Aorta (tissue), 5 donors: ENCODE measurements around the gene NAALADL2. TPM values are rescaled to one million over a fixed set of nuclear protein-coding genes. Genes with fewer than 3 reads are reported as not detected.
"Not testable (repeated sequence)": the region's sequence is repeated elsewhere in the genome, so short reads cannot be mapped to it uniquely, and the experiment has no call there.

Experiments used
- ATAC-seq: fragments of 200-7000 bp; cut with Tn5 transposase; one replicate; pipeline ENCODE4 v1.9.1; 2022; ENCODE audit warnings: moderate library complexity; ENCODE audit not compliant: low FRiP score
- DNase-seq, 2 donors: peaks; one replicate each; pipeline ENCODE4 v3.0.0-alpha.2; 2020
- H3K27ac ChIP-seq, 2 donors: one replicate each; pipeline ENCODE4 v1.5.1; 2013; ENCODE audit warnings: low read length in 2 of 2, mild to moderate bottlenecking in 2 of 2, moderate library complexity in 2 of 2, control low read depth in 1 of 2, inconsistent platforms in 1 of 2, low read depth in 1 of 2
- H3K27me3 ChIP-seq, 2 donors: one replicate each; pipeline ENCODE4 v1.6.1; 2013; ENCODE audit warnings: control low read depth in 1 of 2, low read length in 1 of 2, mild to moderate bottlenecking in 1 of 2, moderate library complexity in 1 of 2; ENCODE audit not compliant: insufficient read depth in 2 of 2, control insufficient read depth in 1 of 2
- H3K36me3 ChIP-seq, 2 donors: one replicate each; pipeline ENCODE4 v1.6.1; 2013; ENCODE audit warnings: control low read depth in 1 of 2, low read length in 1 of 2, mild to moderate bottlenecking in 1 of 2; ENCODE audit not compliant: insufficient read depth in 2 of 2, control insufficient read depth in 1 of 2
- H3K4me1 ChIP-seq, 2 donors: one replicate each; pipeline ENCODE4 v1.6.1; 2013; ENCODE audit warnings: low read length in 2 of 2, control low read depth in 1 of 2, mild to moderate bottlenecking in 1 of 2, moderate library complexity in 1 of 2; ENCODE audit not compliant: insufficient read depth in 2 of 2, control insufficient read depth in 1 of 2
- H3K4me3 ChIP-seq, 2 donors: one replicate each; pipeline ENCODE4 v1.5.1; 2013; ENCODE audit warnings: low read length in 2 of 2, control low read depth in 1 of 2, mild to moderate bottlenecking in 1 of 2
- H3K9me3 ChIP-seq: one replicate; pipeline ENCODE4 v1.6.1; 2013; ENCODE audit warnings: mild to moderate bottlenecking, low read length; ENCODE audit not compliant: control insufficient read depth
- WGBS, 2 donors: extraction: QIAGEN DNeasy Blood & Tissue Kit; methylation state at CpG; one replicate each; pipeline ENCODE4 v1.1.7; 2013; 5-methylcytosine and 5-hydroxymethylcytosine counted together
- intact Hi-C, 2 donors: fragments of 100-400 bp; cut with DNase I; formaldehyde crosslinking; loops; one replicate each; pipeline versions ENCODE4 v1.14.2 to v1.15.0; 2022
- polyA plus RNA-seq, 2 donors: library from polyadenylated mRNA; stranded (reverse); fragments of 200-250 nt; gene quantifications; one replicate each; pipeline ENCODE4 v1.2.3, GENCODE V29; 2013
- total RNA-seq, 2 donors: library from RNA; stranded (reverse); fragmentation: NEBNext Ultra II Directional; extraction: Animal tissue kit (Norgen Biotek cat#: 25700); gene quantifications; one replicate each; pipeline ENCODE4 v1.2.1, GENCODE V29; 2021
- donor health status: healthy with polysubstance abuse.
- donor health status: Bipolar disorder and iron deficiency.
- donor health status: DM: no; HTN: no; CAD: no.
- donor health status: DM: no; HTN: no; CAD: no.
- donor health status: DM: yes; HTN: yes; CAD: no.

NAALADL2 gene
- total and polyA plus RNA-seq, 4 donors: 4.3 to 29.8 (median 11.9) TPM

DNA sequence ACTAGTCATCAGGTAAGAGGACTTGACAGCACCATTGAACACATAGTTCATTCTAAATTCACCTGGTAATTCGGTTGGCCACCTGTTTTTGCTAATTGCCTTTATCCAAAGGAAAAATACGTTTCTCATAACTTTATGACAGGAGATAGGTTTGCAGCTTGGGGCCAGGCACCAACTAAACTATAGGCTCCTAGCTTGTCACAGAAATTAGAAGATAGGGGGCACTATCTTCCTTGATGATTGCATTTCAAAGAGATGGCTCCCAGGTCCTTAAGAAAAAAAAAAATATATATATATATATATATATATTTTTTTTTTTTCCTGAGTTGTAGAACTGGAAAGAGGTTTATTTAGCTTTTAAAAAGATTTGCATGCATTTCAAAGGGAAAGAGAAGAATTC is 563.6 kb downstream of the NAALADL2 start:
- H3K4me1 ChIP-seq: no peaks in the 10 kb centered on the region
- ATAC-seq: no peak
- H3K9me3 ChIP-seq: no peaks in the 10 kb centered on the region
- no peak for DNase-seq
- H3K36me3 ChIP-seq: no peaks in the 10 kb centered on the region
- intact Hi-C loops: no loop called here
- no peak overlapping the region for H3K27ac ChIP-seq
- 97 to 98% methylated on average over 2 of the region's 2 CpGs for WGBS, 2 donors
- H3K4me3 ChIP-seq: no peak overlapping the region
- H3K27me3 ChIP-seq: no peaks in the 10 kb centered on the region

DNA sequence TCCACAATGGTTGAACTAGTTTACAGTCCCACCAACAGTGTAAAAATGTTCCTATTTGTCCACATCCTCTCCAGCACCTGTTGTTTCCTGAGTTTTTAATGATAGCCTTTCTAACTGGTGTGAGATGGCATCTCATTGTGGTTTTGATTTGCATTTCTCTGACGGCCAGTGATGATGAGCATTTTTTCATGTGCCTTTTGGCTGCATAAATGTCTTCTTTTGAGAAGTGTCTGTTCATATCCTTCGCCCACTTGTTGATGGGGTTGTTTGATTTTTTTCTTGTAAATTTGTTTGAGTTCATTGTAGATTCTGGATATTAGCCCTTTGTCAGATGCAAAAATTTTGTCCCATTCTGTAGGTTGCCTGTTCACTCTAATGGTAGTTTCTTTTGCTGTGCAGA is 564.7 kb downstream of the NAALADL2 start:
- H3K36me3 ChIP-seq, intact Hi-C loops, H3K9me3 ChIP-seq, DNase-seq, H3K4me3 ChIP-seq, ATAC-seq, H3K4me1 ChIP-seq, H3K27ac ChIP-seq, H3K27me3 ChIP-seq: not testable (repeated sequence)
- 97 to 100% methylated on average over 2 of the region's 2 CpGs for WGBS, 2 donors

DNA sequence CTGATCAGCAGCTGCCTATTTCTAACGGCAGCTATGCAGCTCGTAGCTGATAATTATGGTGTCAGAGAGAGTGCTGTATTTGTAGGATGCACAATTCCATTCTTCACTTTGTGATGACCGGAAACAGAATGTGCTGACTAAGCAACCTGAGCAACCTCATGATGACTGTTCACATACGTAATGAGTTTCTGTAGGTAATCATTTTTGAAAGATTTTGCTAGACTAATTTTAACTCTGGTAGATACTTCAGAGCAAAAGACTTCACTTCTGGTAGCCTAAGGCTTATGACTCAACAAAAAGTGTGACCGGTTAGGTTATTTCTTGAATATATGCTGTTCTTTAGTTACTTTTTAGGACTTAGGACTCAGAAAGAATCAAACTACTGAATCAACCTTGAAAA is 567.7 kb downstream of the NAALADL2 start:
- ATAC-seq (no peak), DNase-seq (no peak)
- Histone ChIP-seq H3K36me3 (no peaks in the 10 kb centered on the region), H3K27ac (no peak overlapping the region), H3K27me3 (no peaks in the 10 kb centered on the region), H3K4me1 (peaks cover 0 to 2% of the 10 kb centered on the region in 2 donors), H3K9me3 (no peaks in the 10 kb centered on the region), H3K4me3 (no peak overlapping the region)
- intact Hi-C loops: no loop called here
- 89 to 92% methylated on average over 5 of the region's 5 CpGs for WGBS, 2 donors

DNA sequence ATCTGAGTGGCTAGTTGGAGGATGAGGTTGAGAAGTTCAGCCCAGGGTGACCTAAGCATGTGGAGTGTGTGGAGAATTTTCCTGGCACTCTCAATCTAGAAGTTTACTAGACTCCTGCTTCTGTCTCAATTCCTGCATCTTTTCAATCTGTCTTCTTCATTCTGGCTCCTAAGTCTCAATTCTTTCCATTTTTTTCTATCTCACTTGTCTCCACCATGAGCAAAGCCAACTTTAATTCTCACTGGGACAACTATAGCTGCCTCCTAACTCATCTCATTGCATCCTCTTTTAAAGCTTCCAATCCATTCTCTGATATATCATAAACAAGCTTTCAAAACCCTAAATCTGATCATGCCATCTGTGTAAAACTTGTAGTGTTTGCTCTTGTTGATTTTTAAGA is 569.3 kb downstream of the NAALADL2 start:
- no peak overlapping the region for H3K27ac ChIP-seq
- DNase-seq (no peak), ATAC-seq (no peak)
- H3K36me3 ChIP-seq: no peaks in the 10 kb centered on the region
- no peaks in the 10 kb centered on the region for H3K27me3 ChIP-seq
- no peak overlapping the region for H3K4me3 ChIP-seq
- peaks cover 0 to 2% of the 10 kb centered on the region in 2 donors for H3K4me1 ChIP-seq
- intact Hi-C loops: no loop called here
- no peaks in the 10 kb centered on the region for H3K9me3 ChIP-seq

DNA sequence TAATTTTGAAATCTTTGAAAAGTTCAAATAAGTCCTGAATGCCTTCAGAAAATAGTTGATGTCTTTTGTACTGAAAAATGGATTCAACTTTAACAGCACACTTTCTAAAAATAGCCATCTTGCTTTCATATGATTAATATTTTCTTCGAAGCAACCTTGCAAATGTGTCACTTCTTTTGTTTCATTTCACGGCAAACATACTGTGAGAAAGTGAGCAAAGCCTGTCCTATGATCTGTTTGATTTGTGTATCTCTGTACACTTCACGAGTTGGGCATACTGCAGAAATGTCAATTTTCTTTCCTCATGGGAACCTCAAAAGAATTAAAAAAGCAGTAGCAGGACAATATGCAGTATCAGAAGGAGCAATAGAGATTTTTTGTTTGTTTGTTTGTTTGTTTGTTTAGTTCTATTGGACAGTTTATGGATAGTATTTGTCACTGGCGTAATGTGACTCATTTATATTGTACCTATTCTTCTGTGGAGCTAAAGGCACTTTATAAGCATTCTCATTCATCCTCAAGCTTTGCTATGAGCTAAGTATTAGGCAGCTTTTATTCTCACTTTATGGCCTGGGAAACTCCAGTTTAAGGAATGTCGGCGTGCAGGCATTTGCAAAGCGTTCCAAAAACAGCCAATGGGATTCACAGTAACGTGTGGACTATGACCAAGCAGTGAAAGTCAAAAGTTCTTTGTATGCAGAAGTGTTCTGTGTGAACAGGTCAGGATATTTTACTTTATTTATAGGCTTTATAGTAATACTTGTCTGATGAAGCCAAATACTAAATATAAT is 572.0 kb downstream of the NAALADL2 start:
- Histone ChIP-seq H3K4me1 (peaks cover 0 to 2% of the 10 kb centered on the region in 2 donors), H3K36me3 (no peaks in the 10 kb centered on the region), H3K9me3 (no peaks in the 10 kb centered on the region), H3K27me3 (no peaks in the 10 kb centered on the region), H3K4me3 (no peak overlapping the region), H3K27ac (no peak overlapping the region)
- no peak for DNase-seq
- intact Hi-C loops: no loop called here
- WGBS, 2 donors: 8 to 10% methylated on average over 8 of the region's 8 CpGs
- peak; percentile 57 for ATAC-seq

DNA sequence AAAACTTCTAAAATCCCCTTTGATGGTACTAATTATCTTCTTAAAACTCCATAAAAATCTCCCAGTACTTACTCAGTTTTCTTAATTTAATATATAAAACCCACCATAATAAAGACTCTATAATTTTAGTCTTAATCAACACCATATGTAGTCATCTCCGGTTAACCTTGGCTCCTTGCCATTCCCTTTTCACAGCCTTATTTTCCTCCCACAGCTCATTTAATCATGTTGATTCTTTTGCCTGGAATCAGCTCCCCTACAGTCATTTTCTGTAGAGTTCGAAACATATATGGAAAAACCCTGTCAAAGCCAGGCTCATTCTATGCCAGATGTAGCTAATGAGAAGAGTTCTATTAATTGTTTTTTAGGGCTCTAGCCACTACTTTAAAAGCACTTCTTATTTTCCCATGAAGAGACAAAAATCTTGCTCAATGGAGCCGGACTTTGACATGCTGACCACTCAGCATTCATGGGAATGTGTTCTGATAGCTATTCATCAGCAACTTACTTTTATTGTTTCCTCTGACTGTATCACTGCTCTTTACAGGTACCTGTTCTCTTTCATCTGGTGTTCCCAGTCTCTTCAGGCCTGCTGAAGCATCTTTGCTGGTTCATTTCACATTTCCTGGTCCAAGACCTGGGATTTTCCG is 573.4 kb downstream of the NAALADL2 start:
- DNase-seq: no peak
- no peak for ATAC-seq
- Histone ChIP-seq H3K27ac (peak overlapping the region in 1 of 2 donors; percentile 67), H3K9me3 (no peaks in the 10 kb centered on the region), H3K4me3 (no peak overlapping the region), H3K27me3 (no peaks in the 10 kb centered on the region), H3K36me3 (no peaks in the 10 kb centered on the region), H3K4me1 (peaks cover 0 to 2% of the 10 kb centered on the region in 2 donors)
- intact Hi-C loops: no loop called here
- 46 to 52% methylated on average over 4 of the region's 4 CpGs for WGBS, 2 donors

DNA sequence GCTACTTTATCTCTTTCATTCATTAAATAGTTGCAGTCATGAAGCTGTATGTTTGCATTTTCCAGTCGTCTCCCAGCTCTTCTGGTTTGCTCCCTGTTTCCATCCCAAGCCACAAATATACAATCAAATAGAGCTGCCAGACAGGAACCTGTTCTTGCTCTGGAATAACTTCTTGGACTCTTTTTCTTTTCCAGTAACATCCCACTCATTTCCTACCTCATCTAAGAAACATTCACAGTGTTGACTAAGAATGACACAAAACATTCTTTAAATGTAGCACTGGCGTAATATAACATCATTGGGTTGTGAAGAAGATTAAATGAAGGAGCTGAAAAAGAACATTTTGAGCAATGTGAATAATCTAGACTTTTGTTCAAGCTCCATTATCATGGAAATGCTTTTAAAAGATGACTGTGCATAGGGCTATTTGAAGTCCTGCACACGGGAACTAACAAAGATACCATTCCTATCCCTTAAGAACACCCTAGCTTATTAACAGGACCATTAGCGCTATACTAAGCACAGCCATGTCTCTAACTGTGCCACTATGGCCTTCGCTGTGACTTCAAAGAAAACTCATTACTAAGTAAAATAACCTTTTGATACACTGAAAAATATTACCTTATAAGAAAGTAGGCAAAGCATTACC is 574.0 kb downstream of the NAALADL2 start:
- no peak overlapping the region for H3K4me3 ChIP-seq
- H3K9me3 ChIP-seq: no peaks in the 10 kb centered on the region
- peak overlapping the region in 1 of 2 donors; percentile 67 for H3K27ac ChIP-seq
- ATAC-seq: no peak
- H3K36me3 ChIP-seq: no peaks in the 10 kb centered on the region
- peaks cover 0 to 2% of the 10 kb centered on the region in 2 donors for H3K4me1 ChIP-seq
- DNase-seq: no peak
- H3K27me3 ChIP-seq: no peaks in the 10 kb centered on the region
- intact Hi-C loops: no loop called here
- WGBS, 2 donors: 56 to 58% methylated on average over 5 of the region's 5 CpGs

DNA sequence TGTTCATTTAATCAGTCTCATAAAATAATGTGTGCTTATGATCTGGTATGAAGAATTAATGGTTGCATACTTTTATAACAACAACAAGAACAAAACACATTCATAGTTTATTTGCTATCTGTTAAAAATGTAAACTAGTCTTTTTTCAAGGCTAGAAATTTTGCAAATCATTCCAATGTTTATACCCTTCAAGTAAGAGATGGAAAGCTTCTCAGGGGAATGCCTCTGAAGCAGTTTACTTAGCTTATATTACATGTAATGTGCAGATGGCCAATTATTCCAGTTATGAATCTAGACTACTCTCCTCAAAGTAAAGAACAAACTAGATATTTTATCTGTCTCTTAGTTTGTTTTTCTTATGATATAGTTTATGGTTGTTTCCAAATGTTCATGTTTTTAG is 575.4 kb downstream of the NAALADL2 start:
- DNase-seq (no peak), ATAC-seq (no peak)
- Histone ChIP-seq H3K4me3 (no peak overlapping the region), H3K4me1 (peaks cover 0 to 2% of the 10 kb centered on the region in 2 donors), H3K27ac (no peak overlapping the region), H3K9me3 (no peaks in the 10 kb centered on the region), H3K27me3 (no peaks in the 10 kb centered on the region), H3K36me3 (no peaks in the 10 kb centered on the region)
- intact Hi-C loops: no loop called here

DNA sequence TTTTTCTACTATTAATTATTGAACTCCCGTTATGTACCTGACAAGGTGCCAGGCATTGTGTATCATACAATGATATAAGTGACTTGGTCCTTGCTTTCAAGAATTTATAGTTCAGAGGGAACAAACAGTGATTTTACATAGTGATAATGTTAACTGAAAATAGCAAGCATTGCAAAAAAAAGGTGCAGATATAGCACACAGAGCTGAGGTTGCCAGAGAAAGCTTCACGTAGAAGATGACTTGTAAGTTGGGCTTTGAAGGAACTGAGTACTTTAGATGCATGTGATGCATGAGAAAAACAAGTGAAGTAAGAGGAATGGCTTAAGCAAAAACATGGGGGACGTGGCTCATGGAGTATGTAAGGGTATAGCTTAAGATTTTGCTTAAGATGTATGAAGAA is 584.5 kb downstream of the NAALADL2 start:
- Histone ChIP-seq H3K9me3 (no peaks in the 10 kb centered on the region), H3K27ac (no peak overlapping the region), H3K4me1 (no peaks in the 10 kb centered on the region), H3K36me3 (no peaks in the 10 kb centered on the region), H3K4me3 (no peak overlapping the region), H3K27me3 (no peaks in the 10 kb centered on the region)
- ATAC-seq (no peak), DNase-seq (no peak)
- intact Hi-C loops: no loop called here
- WGBS, 2 donors: 90 to 93% methylated on average over 3 of the region's 3 CpGs
